WTC11 (cell line): Measurements from ENCODE around the gene ACTA1. TPM values are rescaled to one million over a fixed set of nuclear protein-coding genes. Genes with fewer than 3 reads are reported as not detected.

Source experiments
- ATAC-seq: fragments of 200-7000 bp; cut with Tn5 transposase; 2 replicates; pipeline ENCODE4 v1.10.0; 2021; ENCODE audit warnings: mild to moderate bottlenecking, moderate library complexity
- CTCF ChIA-PET: fragments of 300-600 bp; sonication (Branson Sonifier 250); formaldehyde crosslinking; loops from one replicate; lab custom pipeline; 2021; ENCODE audit warnings: antibody characterized with exemption; lab: Charles Lee
- POLR2A ChIA-PET: fragments of 350-600 bp; sonication (Branson Sonifier 250); formaldehyde crosslinking; loops from one replicate; lab custom pipeline; 2021; ENCODE audit warnings: antibody characterized with exemption; lab: Charles Lee
- DNase-seq: peaks from one replicate; pipeline ENCODE4 v3.0.0; 2021; ENCODE audit warnings: low spot score
- H3K27ac Mint-ChIP-seq: 2 replicates; pipeline ENCODE4 v1.8.0; 2021; ENCODE audit warnings: mixed read lengths
- H3K27me3 Mint-ChIP-seq: 2 replicates; pipeline ENCODE4 v1.8.0; 2021; ENCODE audit warnings: low read depth, mild to moderate bottlenecking, moderate library complexity, mixed read lengths
- H3K36me3 Mint-ChIP-seq: 2 replicates; pipeline ENCODE4 v1.8.0; 2021; ENCODE audit warnings: mixed read lengths
- H3K4me1 Mint-ChIP-seq: 2 replicates; pipeline ENCODE4 v1.8.0; 2022; ENCODE audit warnings: mixed read lengths
- H3K4me3 Mint-ChIP-seq: 2 replicates; pipeline ENCODE4 v1.8.0; 2021; ENCODE audit warnings: mild to moderate bottlenecking, moderate library complexity, mixed read lengths
- H3K9me3 Mint-ChIP-seq: 2 replicates; pipeline ENCODE4 v1.8.0; 2021; ENCODE audit warnings: mixed read lengths
- CBFB ChIP-seq: sonication (generic); formaldehyde crosslinking; IDR thresholded peaks from 2 replicates; pipeline ENCODE4 v1.8.1; 2022; ENCODE audit warnings: mild to moderate bottlenecking, low read depth, missing genetic modification reagents
- CDX4 ChIP-seq: fragments of 250-450 bp; sonication (Bioruptor Pico); IDR thresholded peaks from 2 replicates; pipeline ENCODE4 v1.9.0; 2021; ENCODE audit warnings: moderate library complexity, mild to moderate bottlenecking, inconsistent platforms, borderline replicate concordance
- CREM ChIP-seq: sonication (generic); formaldehyde crosslinking; IDR thresholded peaks from 2 replicates; pipeline ENCODE4 v1.8.1; 2022; ENCODE audit warnings: mild to moderate bottlenecking, missing genetic modification reagents, moderate library complexity
- E2F4 ChIP-seq: sonication (generic); formaldehyde crosslinking; IDR thresholded peaks from 2 replicates; pipeline ENCODE4 v1.8.1; 2022; ENCODE audit warnings: low read depth, mild to moderate bottlenecking, moderate library complexity, missing genetic modification reagents, borderline replicate concordance
- ELF4 ChIP-seq: sonication (generic); formaldehyde crosslinking; IDR thresholded peaks from 2 replicates; pipeline ENCODE4 v1.8.1; 2022; ENCODE audit warnings: low read depth, mild to moderate bottlenecking, moderate library complexity, missing genetic modification reagents
- GABPB1 ChIP-seq: sonication (generic); formaldehyde crosslinking; IDR thresholded peaks from 2 replicates; pipeline ENCODE4 v1.8.1; 2023; ENCODE audit warnings: mild to moderate bottlenecking, missing genetic modification reagents
- GRHL2 ChIP-seq: fragments of 250-450 bp; sonication (Bioruptor Pico); IDR thresholded peaks from 2 replicates; pipeline ENCODE4 v1.8.0; 2022; ENCODE audit warnings: mild to moderate bottlenecking, moderate library complexity; ENCODE audit not compliant: insufficient replicate concordance, severe bottlenecking
- JUN ChIP-seq: sonication (generic); formaldehyde crosslinking; IDR thresholded peaks from 2 replicates; pipeline ENCODE4 v1.8.0; 2023; ENCODE audit warnings: mild to moderate bottlenecking, missing genetic modification reagents
- MAX ChIP-seq: sonication (generic); formaldehyde crosslinking; IDR thresholded peaks from 2 replicates; pipeline ENCODE4 v1.8.0; 2022; ENCODE audit warnings: mild to moderate bottlenecking, missing genetic modification reagents
- MXD4 ChIP-seq: fragments of 250-450 bp; sonication (Bioruptor Pico); IDR thresholded peaks from 2 replicates; pipeline ENCODE4 v1.8.0; 2021; ENCODE audit warnings: mild to moderate bottlenecking, moderate library complexity, borderline replicate concordance
- PREB ChIP-seq: sonication (generic); formaldehyde crosslinking; IDR thresholded peaks from 2 replicates; pipeline ENCODE4 v1.8.1; 2022; ENCODE audit warnings: mild to moderate bottlenecking, missing genetic modification reagents, moderate library complexity, borderline replicate concordance
- RELA ChIP-seq: sonication (generic); formaldehyde crosslinking; IDR thresholded peaks from 2 replicates; pipeline ENCODE4 v1.8.1; 2022; ENCODE audit warnings: missing genetic modification reagents, mild to moderate bottlenecking, borderline replicate concordance
- USF2 ChIP-seq: sonication (generic); formaldehyde crosslinking; IDR thresholded peaks from 2 replicates; pipeline ENCODE4 v1.8.1; 2023; ENCODE audit warnings: mild to moderate bottlenecking, missing genetic modification reagents, moderate library complexity
- ZNF396 ChIP-seq: fragments of 250-450 bp; sonication (Bioruptor Pico); IDR thresholded peaks from 2 replicates; pipeline ENCODE4 v1.8.0; 2021; ENCODE audit warnings: mild to moderate bottlenecking, moderate library complexity, borderline replicate concordance
- ZNF425 ChIP-seq: fragments of 250-450 bp; sonication (Bioruptor Pico); conservative IDR thresholded peaks from 2 replicates; pipeline ENCODE4 v1.9.0; 2021; ENCODE audit warnings: mild to moderate bottlenecking
- total RNA-seq: library from RNA; stranded (reverse); gene quantifications from 3 replicates; pipeline ENCODE4 v1.2.3, GENCODE V29; 2021
- TF ChIP-seq, protein P1 (sequence below): sonication (generic); formaldehyde crosslinking; IDR thresholded peaks from 2 replicates; pipeline ENCODE4 v1.8.0; 2023; ENCODE audit warnings: mild to moderate bottlenecking, missing genetic modification reagents
- TF ChIP-seq, protein P2 (sequence below): sonication (generic); formaldehyde crosslinking; IDR thresholded peaks from 2 replicates; pipeline ENCODE4 v1.8.0; 2023; ENCODE audit warnings: missing genetic modification reagents
- TF ChIP-seq, protein P3 (sequence below): sonication (generic); formaldehyde crosslinking; IDR thresholded peaks from 2 replicates; pipeline ENCODE4 v1.8.0; 2022; ENCODE audit warnings: mild to moderate bottlenecking, missing genetic modification reagents
- TF ChIP-seq, protein P4 (sequence below): fragments of 250-450 bp; sonication (Bioruptor Pico); IDR thresholded peaks from 2 replicates; pipeline ENCODE4 v1.8.0; 2021; ENCODE audit warnings: mild to moderate bottlenecking

The ACTA1 gene
- total RNA-seq, 1 experiment from 2014 or later = 1.5 TPM

DNA sequence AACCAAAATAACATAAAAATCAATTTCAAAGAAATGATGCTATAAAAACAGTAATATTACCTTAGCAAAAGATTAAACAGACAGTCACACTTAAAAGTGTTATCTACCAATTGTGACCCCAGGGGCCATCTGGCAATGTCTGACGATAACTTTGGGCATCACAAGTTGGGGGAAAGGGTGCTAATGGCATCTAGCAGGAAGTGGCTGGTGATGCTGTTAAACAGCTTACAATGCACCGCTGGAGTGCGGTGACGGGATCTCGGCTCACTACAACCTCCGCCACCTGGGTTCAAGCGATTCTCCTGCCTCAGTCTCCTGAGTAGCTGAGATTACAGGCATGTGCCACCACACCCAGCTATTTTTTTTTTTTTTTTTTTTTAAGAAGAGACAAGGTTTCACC, 46.6 kb upstream of the ACTA1 start:
- H3K27ac Mint-ChIP-seq = no peak overlapping the region
- no peak for TF ChIP-seq ELF4
- TF ChIP-seq, protein P1, sequence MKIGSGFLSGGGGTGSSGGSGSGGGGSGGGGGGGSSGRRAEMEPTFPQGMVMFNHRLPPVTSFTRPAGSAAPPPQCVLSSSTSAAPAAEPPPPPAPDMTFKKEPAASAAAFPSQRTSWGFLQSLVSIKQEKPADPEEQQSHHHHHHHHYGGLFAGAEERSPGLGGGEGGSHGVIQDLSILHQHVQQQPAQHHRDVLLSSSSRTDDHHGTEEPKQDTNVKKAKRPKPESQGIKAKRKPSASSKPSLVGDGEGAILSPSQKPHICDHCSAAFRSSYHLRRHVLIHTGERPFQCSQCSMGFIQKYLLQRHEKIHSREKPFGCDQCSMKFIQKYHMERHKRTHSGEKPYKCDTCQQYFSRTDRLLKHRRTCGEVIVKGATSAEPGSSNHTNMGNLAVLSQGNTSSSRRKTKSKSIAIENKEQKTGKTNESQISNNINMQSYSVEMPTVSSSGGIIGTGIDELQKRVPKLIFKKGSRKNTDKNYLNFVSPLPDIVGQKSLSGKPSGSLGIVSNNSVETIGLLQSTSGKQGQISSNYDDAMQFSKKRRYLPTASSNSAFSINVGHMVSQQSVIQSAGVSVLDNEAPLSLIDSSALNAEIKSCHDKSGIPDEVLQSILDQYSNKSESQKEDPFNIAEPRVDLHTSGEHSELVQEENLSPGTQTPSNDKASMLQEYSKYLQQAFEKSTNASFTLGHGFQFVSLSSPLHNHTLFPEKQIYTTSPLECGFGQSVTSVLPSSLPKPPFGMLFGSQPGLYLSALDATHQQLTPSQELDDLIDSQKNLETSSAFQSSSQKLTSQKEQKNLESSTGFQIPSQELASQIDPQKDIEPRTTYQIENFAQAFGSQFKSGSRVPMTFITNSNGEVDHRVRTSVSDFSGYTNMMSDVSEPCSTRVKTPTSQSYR = no peak
- no peak for TF ChIP-seq E2F4 (CRISPR knock-in tag)
- no peak for TF ChIP-seq GABPB1 (CRISPR knock-in tag)
- no peak for TF ChIP-seq GRHL2 (CRISPR knock-in tag)
- no peak for TF ChIP-seq USF2
- no peak for TF ChIP-seq CREM (CRISPR knock-in tag)
- no peak for TF ChIP-seq MXD4 (CRISPR knock-in tag)
- no peak for TF ChIP-seq CBFB
- no peak for ATAC-seq
- ChIA-PET CTCF (interaction anchor here (0.6 to 2.1 kb wide), 6 partner anchors 14 to 222 kb away, joined by 3 to 5 read pairs (median 3); no protein-coding TSS in a partner anchor), POLR2A (no interaction called here)
- H3K27me3 Mint-ChIP-seq = no peaks in the 10 kb centered on the region
- H3K4me3 Mint-ChIP-seq = no peak overlapping the region
- no peaks in the 10 kb centered on the region for H3K9me3 Mint-ChIP-seq
- H3K4me1 Mint-ChIP-seq = no peaks in the 10 kb centered on the region
- DNase-seq = no peak
- H3K36me3 Mint-ChIP-seq = peaks cover 51% of the 10 kb centered on the region

- ATAC-seq = no peak
- POLR2A ChIA-PET = no interaction called here
- Mint-ChIP-seq H3K27ac (no peak overlapping the region), H3K4me1 (no peaks in the 10 kb centered on the region), H3K9me3 (no peaks in the 10 kb centered on the region), H3K4me3 (no peak overlapping the region), H3K27me3 (no peaks in the 10 kb centered on the region), H3K36me3 (peaks cover 49% of the 10 kb centered on the region)
- TF ChIP-seq, protein P2, sequence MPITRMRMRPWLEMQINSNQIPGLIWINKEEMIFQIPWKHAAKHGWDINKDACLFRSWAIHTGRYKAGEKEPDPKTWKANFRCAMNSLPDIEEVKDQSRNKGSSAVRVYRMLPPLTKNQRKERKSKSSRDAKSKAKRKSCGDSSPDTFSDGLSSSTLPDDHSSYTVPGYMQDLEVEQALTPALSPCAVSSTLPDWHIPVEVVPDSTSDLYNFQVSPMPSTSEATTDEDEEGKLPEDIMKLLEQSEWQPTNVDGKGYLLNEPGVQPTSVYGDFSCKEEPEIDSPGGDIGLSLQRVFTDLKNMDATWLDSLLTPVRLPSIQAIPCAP = no peak
- TF ChIP-seq, protein P3, sequence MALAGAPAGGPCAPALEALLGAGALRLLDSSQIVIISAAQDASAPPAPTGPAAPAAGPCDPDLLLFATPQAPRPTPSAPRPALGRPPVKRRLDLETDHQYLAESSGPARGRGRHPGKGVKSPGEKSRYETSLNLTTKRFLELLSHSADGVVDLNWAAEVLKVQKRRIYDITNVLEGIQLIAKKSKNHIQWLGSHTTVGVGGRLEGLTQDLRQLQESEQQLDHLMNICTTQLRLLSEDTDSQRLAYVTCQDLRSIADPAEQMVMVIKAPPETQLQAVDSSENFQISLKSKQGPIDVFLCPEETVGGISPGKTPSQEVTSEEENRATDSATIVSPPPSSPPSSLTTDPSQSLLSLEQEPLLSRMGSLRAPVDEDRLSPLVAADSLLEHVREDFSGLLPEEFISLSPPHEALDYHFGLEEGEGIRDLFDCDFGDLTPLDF (CRISPR knock-in tag) = no peak
- TF ChIP-seq JUN (CRISPR knock-in tag) (no peak), CDX4 (CRISPR knock-in tag) (no peak), PREB (CRISPR knock-in tag) (no peak), MAX (CRISPR knock-in tag) (no peak), ZNF396 (CRISPR knock-in tag) (no peak), ZNF425 (CRISPR knock-in tag) (no peak), RELA (CRISPR knock-in tag) (no peak)
- TF ChIP-seq, protein P4, sequence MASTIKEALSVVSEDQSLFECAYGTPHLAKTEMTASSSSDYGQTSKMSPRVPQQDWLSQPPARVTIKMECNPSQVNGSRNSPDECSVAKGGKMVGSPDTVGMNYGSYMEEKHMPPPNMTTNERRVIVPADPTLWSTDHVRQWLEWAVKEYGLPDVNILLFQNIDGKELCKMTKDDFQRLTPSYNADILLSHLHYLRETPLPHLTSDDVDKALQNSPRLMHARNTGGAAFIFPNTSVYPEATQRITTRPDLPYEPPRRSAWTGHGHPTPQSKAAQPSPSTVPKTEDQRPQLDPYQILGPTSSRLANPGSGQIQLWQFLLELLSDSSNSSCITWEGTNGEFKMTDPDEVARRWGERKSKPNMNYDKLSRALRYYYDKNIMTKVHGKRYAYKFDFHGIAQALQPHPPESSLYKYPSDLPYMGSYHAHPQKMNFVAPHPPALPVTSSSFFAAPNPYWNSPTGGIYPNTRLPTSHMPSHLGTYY (CRISPR knock-in tag) = no peak
- no peak for DNase-seq
- CTCF ChIA-PET = interaction anchor here (0.6 to 2.1 kb wide), 4 partner anchors 38 to 221 kb away, joined by 3 to 5 read pairs (median 3); no protein-coding TSS in a partner anchor
Measured at GRCh38 chr1:229479660-229480399, 45.9 kb upstream of the ACTA1 start.
